NCI-H2196 treated with DMSO at 0.1 percent for 48 hours (cell line): ENCODE measurements around the gene PMCH.
"Not testable (repeated sequence)": the region's sequence is repeated elsewhere in the genome, so short reads cannot be mapped to it uniquely, and the experiment has no call there.

Experiments
- DNase-seq: peaks from one replicate; lab custom pipeline; 2025; ENCODE audit not compliant: unreplicated experiment; lab: John Stamatoyannopoulos, UW

PMCH gene

GRCh38 chr12:102147062-102147587 is 50.5 kb downstream of the PMCH start:
- not testable (repeated sequence) for DNase-seq
